ENCODE results near the gene ADAM8.

GRCh38 chr10:133266056-133266795 is 10.4 kb downstream of the ADAM8 start:
- TF ChIP-seq CTCF (IDR thresholded peaks at IDR 0.05) (no peak), POLR2A (IDR thresholded peaks at IDR 0.05) (no peak)

All from tibial nerve (tissue), 3 donors.